GM21717 (cell line): ENCODE results near the gene OR5AR1.
"Not testable (repeated sequence)": the region's sequence is repeated elsewhere in the genome, so short reads cannot be mapped to it uniquely, and the experiment has no call there.

Experiments used
- ATAC-seq: cut with Tn5 transposase; IDR thresholded peaks from one replicate; pipeline ENCODE4 v1.9.1; 2021; ENCODE audit warnings: mild to moderate bottlenecking, moderate library complexity; ENCODE audit not compliant: unreplicated experiment

The OR5AR1 gene

DNA sequence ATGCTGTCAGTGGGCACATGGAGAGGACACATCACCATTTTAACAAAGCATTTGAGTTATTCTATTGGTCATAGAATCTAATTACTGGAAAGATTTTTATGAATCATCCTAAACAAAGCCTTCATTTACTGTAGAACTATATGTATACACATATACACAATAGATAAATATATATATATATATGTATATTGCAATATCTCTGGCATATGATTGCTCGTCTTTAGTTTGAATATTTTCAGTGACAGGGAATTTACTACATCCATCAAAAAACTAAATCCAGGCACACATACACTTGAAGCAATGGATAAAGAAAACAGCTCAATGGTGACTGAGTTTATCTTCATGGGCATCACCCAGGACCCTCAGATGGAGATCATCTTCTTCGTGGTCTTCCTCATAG lies at the start of gene OR5AR1:
Gene OR5AR1 (plus strand): TSS at position 301 of the 400 bp plus-strand sequence. CDS start 0 bp downstream, at position 301.
- no peak for ATAC-seq

DNA sequence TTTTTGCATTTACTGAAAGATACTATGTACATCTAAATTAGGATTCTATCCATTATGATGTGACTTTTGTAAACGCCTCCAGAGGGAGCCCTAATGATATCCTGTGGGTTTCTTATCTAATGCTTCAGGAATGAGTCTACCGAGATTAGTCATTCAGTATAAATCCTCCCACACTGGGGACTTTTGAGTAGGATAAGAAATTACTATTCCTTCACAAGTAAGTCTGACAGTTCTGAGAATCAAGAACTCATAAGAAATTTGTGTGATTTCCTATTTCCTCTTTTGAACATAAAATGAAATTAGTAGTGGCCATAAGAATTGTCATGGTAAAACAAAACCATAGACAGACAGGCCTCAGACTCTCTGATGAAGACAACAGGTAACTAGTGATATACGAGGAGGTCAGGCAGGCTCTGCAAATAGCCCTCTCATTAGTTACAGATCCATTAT lies 38.8 kb upstream of the OR5AR1 start:
- peak; percentile 74 for ATAC-seq

DNA sequence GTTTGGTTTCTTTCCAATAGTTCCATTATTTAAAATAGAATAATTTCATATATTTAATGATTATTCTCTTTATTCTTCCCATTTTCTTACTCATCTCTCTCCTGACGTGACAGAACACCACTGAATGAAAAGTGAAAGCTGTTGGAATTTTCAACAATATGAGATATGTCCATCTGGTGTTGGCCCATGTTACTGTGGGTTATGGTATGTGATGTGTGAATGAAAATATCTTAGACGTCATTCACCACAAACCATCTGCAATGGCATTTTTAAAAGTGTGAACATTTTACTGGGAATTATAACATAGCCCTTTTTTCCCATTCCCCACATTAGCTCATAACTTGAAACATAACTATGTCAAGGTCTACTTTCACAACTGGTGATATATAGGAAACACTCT lies 37.5 kb upstream of the OR5AR1 start:
- ATAC-seq = no peak

DNA sequence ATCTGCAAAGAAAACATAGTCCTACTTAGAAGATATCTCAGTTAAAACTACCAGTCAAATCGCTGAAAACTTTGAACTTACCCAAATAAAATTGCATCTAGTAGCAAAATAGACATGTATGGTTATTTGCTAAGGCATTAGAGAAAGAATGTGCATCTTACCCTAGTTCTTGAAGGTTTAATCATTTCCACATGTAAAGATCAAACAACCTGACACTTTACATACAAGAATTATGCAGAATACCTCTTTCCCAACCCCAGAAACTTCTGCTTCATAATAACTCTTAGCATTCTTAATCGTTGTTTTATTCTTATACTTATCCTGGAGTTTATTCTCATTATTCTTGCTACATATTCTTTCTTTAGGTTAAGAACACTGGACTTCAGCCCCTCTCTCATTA lies 31.2 kb upstream of the OR5AR1 start:
- no peak for ATAC-seq

DNA sequence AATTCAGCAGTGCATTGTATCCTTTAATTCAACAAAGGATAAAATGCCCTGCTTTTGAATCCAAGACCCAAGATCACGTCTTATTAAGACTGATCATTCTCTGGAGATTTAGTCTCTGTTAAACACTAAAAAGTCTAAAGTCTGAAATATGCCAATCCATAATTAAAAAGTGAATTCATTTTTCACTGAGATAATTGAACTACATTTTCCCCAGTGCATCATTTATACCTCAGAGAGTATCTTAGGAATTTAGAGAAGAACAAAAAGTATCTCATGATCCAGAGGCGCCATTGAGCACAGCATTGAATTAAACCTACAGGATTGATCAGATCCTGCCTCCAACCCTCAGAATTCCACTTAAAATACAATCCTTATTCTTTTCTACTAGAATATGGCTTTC lies 26.6 kb upstream of the OR5AR1 start:
- ATAC-seq = no peak

DNA sequence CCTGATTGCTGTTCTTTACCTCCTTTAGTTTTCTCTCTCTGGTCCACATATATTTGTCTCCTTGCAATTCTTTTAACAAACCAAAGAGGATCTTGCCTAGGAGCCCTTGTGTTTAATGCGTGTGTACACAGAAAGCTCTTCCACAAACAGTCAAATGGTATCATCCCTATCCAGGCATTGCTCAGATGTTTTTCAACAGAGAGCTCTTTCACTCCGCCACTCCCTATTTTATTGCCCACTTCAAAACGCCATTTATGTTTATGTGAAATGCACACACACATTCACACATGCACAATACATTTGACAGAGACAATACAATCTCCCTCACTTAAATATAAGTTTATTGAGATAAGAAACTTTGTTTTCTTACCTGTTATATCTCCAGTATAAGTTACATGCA lies 26.0 kb upstream of the OR5AR1 start:
- ATAC-seq = no peak

DNA sequence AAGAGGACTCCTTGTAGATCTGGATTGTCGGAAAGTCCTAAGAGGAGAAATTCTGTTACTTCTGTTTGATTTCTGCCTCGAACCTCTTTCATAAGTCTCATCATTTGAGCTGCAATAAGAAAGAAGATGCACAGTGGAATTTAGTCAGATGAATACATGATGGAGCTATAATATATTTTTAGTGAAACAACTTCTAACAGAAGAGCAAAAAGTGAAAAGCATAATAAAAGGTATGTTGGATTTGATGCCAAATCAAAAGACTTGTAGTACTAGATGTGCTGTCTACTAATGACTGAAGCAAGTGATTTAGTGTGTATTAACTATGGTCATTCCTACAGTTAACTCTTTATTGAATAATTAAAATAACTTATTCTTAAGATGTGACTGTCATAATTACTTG lies 21.1 kb upstream of the OR5AR1 start, which contains the start of gene OR5AP2:
Gene OR5AP2 (minus strand): TSS at position 101 of the 400 bp plus-strand sequence. CDS start 0 bp downstream, at position 101.
- ATAC-seq = no peak

DNA sequence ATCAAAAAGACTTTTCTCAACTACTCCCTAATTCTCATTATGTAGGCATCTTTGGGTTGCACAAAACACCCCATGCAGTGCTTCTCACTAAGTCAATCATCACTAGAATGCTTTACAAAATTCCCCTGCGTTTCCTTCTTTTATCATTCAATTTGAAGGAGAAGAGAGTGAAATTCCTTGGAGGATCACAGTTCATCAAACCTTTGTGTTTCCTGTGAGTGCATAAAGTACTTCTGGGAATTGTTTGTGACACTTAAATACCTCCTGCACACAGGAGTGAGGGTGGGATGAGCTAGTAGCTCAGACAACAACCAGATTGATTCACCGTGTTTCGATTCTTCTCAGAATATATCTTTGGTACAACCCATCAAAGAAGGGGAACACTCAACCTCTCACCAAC lies 3.7 kb upstream of the OR5AR1 start:
- ATAC-seq = no peak

DNA sequence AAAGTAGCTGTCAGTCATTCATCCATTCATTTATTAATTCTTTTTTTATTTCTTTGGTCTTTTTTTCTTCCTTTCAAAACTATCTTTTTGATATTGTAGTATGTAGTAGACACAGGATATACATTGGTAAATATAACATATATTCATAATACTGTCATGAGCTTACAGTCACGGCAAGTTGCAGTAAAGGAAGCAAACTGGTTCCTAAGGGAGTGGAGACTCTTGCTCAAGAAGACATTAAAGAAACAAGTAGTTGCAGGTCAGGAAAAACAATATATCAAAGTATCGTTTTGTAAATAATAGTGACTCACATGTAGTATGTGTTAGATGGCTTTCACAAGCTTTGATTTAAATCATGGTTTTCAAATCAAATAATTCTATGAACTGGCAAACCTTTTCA lies 7.5 kb downstream of the OR5AR1 start:
- ATAC-seq = no peak

DNA sequence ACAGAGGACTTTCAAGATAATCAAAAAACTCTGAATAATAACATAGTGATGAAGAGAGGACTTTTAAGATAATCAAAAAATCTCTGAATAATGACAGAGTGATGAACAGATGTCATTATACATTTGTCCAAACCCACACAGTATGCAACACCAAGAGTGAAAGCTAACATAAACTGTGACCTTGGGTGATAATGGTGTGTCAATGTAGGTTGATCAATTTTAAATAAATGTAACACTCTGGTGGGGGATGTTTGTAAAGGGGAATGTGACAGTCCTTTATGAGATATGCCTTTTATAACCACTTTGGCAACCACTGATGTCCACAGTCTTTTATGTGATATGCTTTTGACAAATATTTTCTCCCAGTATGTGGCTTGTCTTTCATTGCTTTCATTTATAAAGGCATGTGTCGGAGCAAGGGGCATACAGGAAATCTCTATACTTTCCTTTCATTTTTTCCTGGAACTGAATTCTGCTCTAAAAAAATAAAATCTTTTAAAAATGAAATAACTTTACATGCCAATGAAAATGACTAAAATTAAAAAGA lies 25.1 kb downstream of the OR5AR1 start:
- ATAC-seq = no peak

DNA sequence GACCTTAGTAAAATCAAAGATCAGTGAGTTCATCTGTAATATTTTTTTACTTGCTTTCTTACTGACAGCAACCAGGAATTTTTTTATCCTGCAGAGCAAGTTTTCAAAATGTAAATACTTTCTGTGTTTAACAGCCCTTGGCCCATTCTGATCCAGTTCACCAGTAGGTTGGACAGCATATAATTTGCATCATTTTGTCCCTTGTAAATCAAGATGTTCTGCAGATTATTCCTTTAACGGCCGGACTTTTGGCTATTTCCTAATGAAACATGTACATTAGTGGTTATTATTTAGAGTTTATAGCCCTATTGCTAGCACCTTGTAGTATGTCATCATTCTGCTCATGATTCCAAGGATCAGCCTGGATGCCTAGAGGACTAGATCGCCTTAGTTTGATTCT lies 27.7 kb downstream of the OR5AR1 start:
- not testable (repeated sequence) for ATAC-seq

DNA sequence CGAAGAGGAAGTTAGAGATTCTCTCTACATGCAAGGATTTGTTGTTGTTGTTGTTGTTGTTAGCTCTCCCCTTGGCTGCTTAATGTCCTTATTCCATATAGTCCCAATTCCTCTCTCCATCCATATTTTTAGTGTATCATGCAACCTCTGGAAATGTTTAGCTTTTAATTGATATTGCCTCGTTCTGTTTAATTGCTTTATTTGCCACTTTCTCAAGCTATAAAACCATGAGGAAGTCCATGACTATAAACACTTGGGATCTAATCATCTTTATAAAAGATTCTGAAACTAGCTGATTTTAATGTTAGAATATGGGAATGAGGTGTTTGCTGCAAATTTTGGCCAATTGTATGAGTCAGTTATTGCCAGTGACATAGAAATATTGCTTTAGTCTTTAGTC lies 29.9 kb downstream of the OR5AR1 start:
- ATAC-seq = no peak

DNA sequence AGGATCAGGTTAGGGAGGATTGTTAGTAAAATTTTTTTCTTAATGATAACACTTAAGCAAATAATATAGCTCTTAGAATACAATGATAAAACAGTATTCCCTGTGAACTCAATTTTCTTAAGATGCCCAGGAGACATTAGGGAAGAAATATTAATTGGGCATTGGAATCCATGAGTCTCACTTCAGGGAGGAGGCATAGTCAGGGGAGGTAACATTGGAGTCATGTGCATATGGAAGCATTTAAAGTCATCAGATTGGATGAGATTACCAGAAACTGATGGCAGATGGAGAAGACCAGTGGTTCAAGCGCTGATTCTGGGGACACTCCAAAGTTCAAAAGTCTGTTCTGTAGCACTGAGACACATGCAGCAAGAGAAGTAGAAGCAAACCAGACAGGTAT lies 35.3 kb downstream of the OR5AR1 start, which contains the start of gene OR9G1:
Gene OR9G1 (plus strand): TSS at position 301 of the 400 bp plus-strand sequence. CDS start 1,293 bp downstream, outside the sequence.
- no peak for ATAC-seq

DNA sequence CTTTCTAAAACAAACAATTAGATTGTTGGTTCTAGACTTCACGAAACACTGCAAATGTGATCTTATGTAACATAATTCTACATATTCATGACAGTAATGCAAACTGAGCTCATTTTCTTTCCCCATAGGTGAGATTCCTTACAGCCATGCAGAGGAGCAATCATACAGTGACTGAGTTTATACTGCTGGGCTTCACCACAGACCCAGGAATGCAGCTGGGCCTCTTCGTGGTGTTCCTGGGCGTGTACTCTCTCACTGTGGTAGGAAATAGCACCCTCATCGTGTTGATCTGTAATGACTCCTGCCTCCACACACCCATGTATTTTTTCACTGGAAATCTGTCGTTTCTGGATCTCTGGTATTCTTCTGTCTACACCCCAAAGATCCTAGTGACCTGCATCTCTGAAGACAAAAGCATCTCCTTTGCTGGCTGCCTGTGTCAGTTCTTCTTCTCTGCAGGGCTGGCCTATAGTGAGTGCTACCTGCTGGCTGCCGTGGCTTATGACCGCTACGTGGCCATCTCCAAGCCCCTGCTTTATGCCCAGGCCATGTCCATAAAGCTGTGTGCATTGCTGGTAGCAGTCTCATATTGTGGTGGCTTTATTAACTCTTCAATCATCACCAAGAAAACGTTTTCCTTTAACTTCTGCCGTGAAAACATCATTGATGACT lies 36.9 kb downstream of the OR5AR1 start:
- no peak for ATAC-seq

DNA sequence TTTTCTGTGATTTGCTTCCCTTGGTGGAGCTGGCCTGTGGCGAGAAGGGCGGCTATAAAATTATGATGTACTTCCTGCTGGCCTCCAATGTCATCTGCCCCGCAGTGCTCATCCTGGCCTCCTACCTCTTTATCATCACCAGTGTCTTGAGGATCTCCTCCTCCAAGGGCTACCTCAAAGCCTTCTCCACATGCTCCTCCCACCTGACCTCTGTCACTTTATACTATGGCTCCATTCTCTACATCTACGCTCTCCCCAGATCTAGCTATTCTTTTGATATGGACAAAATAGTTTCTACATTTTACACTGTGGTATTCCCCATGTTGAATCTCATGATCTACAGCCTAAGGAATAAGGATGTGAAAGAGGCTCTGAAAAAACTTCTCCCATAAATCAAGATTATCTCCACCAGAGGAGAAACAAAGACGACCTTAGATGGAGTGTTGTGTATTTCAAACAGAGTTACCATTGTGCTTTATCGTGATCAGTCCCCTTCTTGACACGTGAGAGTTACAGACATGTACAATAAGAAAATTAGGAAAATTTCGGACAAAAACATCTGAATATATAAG lies 37.5 kb downstream of the OR5AR1 start:
- no peak for ATAC-seq

DNA sequence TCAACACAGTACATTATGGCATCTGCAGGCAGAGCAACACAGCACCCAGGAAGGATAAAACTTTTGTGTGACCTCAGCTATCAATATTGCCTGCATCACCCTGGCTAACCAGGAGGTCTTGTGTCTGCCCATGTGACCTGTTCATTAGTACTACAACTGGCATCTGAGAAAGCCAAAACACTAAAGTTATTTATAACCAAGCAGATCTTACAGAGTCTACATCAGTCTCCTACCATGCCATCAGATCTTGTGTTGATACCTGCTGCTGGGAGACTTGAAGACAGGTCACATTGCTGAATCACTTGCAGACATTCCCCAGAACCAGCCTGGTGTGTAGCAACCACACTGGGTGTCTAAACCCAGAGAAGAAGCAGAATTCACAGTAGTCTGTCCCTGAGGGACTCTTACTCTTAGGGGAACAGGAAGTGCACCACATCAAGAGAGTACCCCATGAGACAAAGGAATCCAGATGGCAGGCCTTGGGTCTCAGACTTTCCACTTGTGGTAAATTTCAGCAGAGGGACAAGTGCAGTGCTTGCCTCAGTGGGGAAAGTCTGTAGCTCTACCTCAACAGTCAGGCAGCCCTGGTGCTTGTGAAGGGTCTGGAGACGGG lies 42.4 kb downstream of the OR5AR1 start:
- ATAC-seq = no peak

DNA sequence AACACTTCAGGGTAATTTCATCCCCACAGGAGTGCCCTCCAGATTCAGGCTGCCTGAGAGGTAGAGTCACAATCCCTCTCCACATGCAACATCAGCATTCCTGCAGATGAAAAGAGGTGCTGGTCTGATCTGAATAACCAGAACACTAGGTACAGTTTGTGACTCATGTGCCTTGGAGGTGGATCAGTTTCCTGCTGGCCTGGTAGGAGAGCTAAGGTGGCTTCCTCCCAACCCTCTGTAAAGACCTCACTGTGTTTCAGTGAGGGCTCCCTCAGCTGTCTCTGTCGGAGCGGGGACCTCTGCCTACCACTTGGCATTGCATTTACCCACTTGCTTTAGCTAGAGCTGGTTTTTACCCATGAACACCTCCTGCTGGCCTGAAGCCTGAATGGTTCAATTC lies 43.0 kb downstream of the OR5AR1 start:
- ATAC-seq = no peak

DNA sequence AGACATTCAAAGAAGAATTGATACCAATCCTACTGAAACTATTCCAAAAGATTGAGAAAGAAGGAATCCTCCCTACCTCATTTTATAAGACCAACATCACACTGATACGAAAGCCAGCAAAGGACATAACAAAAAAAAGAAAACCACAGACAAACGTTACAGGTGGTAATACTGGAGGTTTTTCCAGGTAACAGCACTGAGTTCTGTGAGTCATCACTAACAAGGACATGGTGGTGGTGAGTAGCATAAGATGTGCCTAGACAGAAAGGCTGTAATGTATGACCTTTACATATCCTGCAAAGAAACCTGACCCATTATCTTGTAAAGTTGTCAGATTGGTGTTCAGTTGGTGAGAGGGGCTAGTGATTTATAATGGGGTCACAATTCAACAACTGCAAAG lies 50.7 kb downstream of the OR5AR1 start:
- no peak for ATAC-seq
